ENCODE data around the gene UBE2D3.

UBE2D3 gene

GRCh38 chr4:102787944-102788343 lies 39.4 kb downstream of the UBE2D3 start:
- DNase-seq = no peak

GRCh38 chr4:102787096-102787881 lies 40.1 kb downstream of the UBE2D3 start:
- no peak for DNase-seq

GRCh38 chr4:102786279-102786678 lies 41.1 kb downstream of the UBE2D3 start:
- DNase-seq = no peak

- DNase-seq = no peak
Measured at GRCh38 chr4:102783006-102783405, 44.3 kb downstream of the UBE2D3 start.

- no peak for DNase-seq
Measured at GRCh38 chr4:102781570-102781969, 45.8 kb downstream of the UBE2D3 start.

- no peak for DNase-seq
Measured at GRCh38 chr4:102780476-102781144, 46.7 kb downstream of the UBE2D3 start.

GRCh38 chr4:102779204-102779603 lies 48.1 kb downstream of the UBE2D3 start:
- DNase-seq = no peak

- DNase-seq = no peak
Measured at GRCh38 chr4:102778720-102779119, 48.6 kb downstream of the UBE2D3 start.

- no peak for DNase-seq
Measured at GRCh38 chr4:102775805-102776204, 51.5 kb downstream of the UBE2D3 start.

- DNase-seq = no peak
Measured at GRCh38 chr4:102774254-102774653, 53.1 kb downstream of the UBE2D3 start.

- DNase-seq = no peak
Measured at GRCh38 chr4:102772738-102773340, 54.5 kb downstream of the UBE2D3 start.

GRCh38 chr4:102764901-102765300 lies 62.5 kb downstream of the UBE2D3 start:
- DNase-seq = no peak

- no peak for DNase-seq
Measured at GRCh38 chr4:102761906-102762305, 65.4 kb downstream of the UBE2D3 start.

GRCh38 chr4:102761296-102761701 lies 66.1 kb downstream of the UBE2D3 start:
- DNase-seq = no peak

GRCh38 chr4:102760645-102761295 lies 66.6 kb downstream of the UBE2D3 start, which contains the start of gene MANBA:
Gene MANBA (minus strand): TSS chr4:102760968. CDS start chr4:102760894, 74 bp downstream.
- peak; percentile 16 for DNase-seq

GRCh38 chr4:102759831-102760644 lies 67.3 kb downstream of the UBE2D3 start:
- no peak for DNase-seq

- no peak for DNase-seq
Measured at GRCh38 chr4:102758241-102759160, 68.8 kb downstream of the UBE2D3 start.

- DNase-seq = no peak
Measured at GRCh38 chr4:102757681-102758080, 69.7 kb downstream of the UBE2D3 start.

- no peak for DNase-seq
Measured at GRCh38 chr4:102754044-102754443, 73.3 kb downstream of the UBE2D3 start.

- no peak for DNase-seq
Measured at GRCh38 chr4:102751941-102752340, 75.4 kb downstream of the UBE2D3 start.
